Upper lobe of left lung (tissue), 6 donors: Measurements from ENCODE around the gene C15orf39. TPM values are rescaled to one million over a fixed set of nuclear protein-coding genes. Genes with fewer than 3 reads are reported as not detected.

ENCODE experiments used
- ATAC-seq, 2 donors: fragments of 200-7000 bp; cut with Tn5 transposase; one replicate each; pipeline ENCODE4 v1.9.1; 2022; ENCODE audit warnings: mild to moderate bottlenecking in 2 of 2, moderate library complexity in 2 of 2; ENCODE audit not compliant: low FRiP score in 2 of 2
- DNase-seq, 2 donors: peaks; one replicate each; pipeline ENCODE4 v3.0.0-alpha.2; 2019 to 2020
- H3K27ac ChIP-seq, 4 donors: fragments of 200-600 bp; sonication (generic); one replicate each; pipeline ENCODE4 v1.5.1; 2016 to 2019
- H3K27me3 ChIP-seq, 4 donors: fragments of 200-600 bp; sonication (generic); one replicate each; pipeline ENCODE4 v1.5.1; 2017 to 2019
- H3K36me3 ChIP-seq, 4 donors: fragments of 200-600 bp; sonication (generic); one replicate each; pipeline ENCODE4 v1.5.1; 2016 to 2019
- H3K4me1 ChIP-seq, 4 donors: fragments of 200-600 bp; sonication (generic); one replicate each; pipeline ENCODE4 v1.5.1; 2018 to 2019
- H3K4me3 ChIP-seq, 4 donors: fragments of 200-600 bp; sonication (generic); one replicate each; pipeline ENCODE4 v1.5.1; 2017 to 2019; ENCODE audit warnings: mild to moderate bottlenecking in 2 of 4, moderate library complexity in 1 of 4
- H3K9me3 ChIP-seq, 4 donors: fragments of 200-600 bp; sonication (generic); one replicate each; pipeline ENCODE4 v1.5.1; 2018 to 2019
- EP300 ChIP-seq, 4 donors: sonication (generic); formaldehyde crosslinking; IDR thresholded peaks; one replicate each; pipeline ENCODE4 v1.5.1; 2017; ENCODE audit warnings: antibody characterized with exemption in 4 of 4, control low read depth in 2 of 4
- POLR2A ChIP-seq, 4 donors: fragments of 450-650 bp; IDR thresholded peaks; one replicate each; pipeline ENCODE4 v1.5.1; 2016 to 2017; ENCODE audit warnings: antibody characterized with exemption in 4 of 4, mild to moderate bottlenecking in 2 of 4
- POLR2AphosphoS5 ChIP-seq, 2 donors: sonication (generic); formaldehyde crosslinking; IDR thresholded peaks; one replicate each; pipeline ENCODE4 v1.5.1; 2017; ENCODE audit warnings: antibody characterized with exemption in 2 of 2
- WGBS, 2 donors: methylation state at CpG; one replicate each; pipeline ENCODE4 v1.1.5; 2017 to 2018; 5-methylcytosine and 5-hydroxymethylcytosine counted together
- total RNA-seq, 6 donors: library from RNA; depleted of rRNA in 4 of 6; stranded (reverse); fragments of >200 nt in 4 of 6; gene quantifications; one replicate each; pipeline versions ENCODE4 v1.1.0 to v1.2.1, GENCODE V29; 2016 to 2021
- TF ChIP-seq, protein P1 (sequence below), 6 experiments: fragments of 450-650 bp in 4 of 6; fragments of 200-600 bp in 2 of 6; sonication (generic) in 2 of 6; IDR thresholded peaks; one replicate each; pipeline ENCODE4 v1.5.1; 2016 to 2019; ENCODE audit warnings: antibody characterized with exemption in 6 of 6
- donor health status: DM: no; HTN: no; CAD: no; lungs with moderate emphysema.
- donor health status: DM: no; HTN: yes; CAD: no; lungs with severe emphysema.

C15orf39 gene
- total RNA-seq, 6 donors from 2014 or later = 25.4 to 44.6 (median 37.5) TPM

DNA sequence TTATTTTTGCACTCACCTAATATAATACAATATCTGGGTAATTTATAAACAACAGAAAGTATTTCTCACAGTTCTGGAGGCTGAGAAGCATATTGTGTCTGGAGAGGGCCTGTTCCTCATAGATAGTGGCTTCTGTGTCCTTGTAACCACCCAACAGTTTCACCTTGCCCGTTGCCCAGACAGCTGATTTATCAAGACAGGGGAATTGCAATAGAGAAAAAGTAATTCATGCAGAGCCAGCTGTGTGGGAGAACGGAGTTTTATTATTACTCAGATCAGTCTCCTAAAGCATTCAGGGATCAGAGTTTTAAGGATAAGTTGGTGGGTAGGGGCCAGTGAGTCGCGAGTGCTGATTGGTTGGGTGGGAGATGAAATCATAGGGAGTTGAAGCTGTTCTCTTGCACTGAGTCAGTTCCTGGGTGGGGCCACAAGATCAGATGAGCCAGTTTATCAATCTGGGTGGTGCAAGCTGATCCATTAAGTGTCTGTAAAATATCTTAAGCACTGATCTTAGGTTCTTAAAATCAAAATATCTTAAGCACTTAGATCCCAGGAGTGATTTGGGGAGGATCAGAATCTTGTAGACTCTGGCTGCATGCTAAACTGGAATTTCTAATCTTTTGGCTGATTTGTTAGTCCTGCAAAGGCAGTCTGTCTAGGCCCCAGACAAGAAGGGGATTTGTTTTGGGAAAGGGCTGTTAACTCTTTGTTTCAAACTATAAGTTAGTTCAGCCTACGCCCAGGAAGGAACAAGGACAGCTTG, 33.9 kb upstream of the C15orf39 start:
- ATAC-seq (peak in 1 of 2 donors; percentile 82), DNase-seq (no peak)
- Histone ChIP-seq H3K36me3 (no peaks in the 10 kb centered on the region), H3K9me3 (no peaks in the 10 kb centered on the region), H3K27ac (no peak overlapping the region), H3K4me1 (peaks cover 13 to 22% (median 17%) of the 10 kb centered on the region in 4 donors), H3K27me3 (no peaks in the 10 kb centered on the region), H3K4me3 (no peak overlapping the region)
- no peak for TF ChIP-seq EP300 (IDR thresholded peaks at IDR 0.05)
- TF ChIP-seq POLR2AphosphoS5 (IDR thresholded peaks at IDR 0.05) = no peak
- TF ChIP-seq, protein P1, sequence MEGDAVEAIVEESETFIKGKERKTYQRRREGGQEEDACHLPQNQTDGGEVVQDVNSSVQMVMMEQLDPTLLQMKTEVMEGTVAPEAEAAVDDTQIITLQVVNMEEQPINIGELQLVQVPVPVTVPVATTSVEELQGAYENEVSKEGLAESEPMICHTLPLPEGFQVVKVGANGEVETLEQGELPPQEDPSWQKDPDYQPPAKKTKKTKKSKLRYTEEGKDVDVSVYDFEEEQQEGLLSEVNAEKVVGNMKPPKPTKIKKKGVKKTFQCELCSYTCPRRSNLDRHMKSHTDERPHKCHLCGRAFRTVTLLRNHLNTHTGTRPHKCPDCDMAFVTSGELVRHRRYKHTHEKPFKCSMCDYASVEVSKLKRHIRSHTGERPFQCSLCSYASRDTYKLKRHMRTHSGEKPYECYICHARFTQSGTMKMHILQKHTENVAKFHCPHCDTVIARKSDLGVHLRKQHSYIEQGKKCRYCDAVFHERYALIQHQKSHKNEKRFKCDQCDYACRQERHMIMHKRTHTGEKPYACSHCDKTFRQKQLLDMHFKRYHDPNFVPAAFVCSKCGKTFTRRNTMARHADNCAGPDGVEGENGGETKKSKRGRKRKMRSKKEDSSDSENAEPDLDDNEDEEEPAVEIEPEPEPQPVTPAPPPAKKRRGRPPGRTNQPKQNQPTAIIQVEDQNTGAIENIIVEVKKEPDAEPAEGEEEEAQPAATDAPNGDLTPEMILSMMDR (IDR thresholded peaks at IDR 0.05) = no peak
- TF ChIP-seq POLR2A (IDR thresholded peaks at IDR 0.05) = no peak
- WGBS, 2 donors = 81% methylated on average over 5 of the region's 5 CpGs

DNA sequence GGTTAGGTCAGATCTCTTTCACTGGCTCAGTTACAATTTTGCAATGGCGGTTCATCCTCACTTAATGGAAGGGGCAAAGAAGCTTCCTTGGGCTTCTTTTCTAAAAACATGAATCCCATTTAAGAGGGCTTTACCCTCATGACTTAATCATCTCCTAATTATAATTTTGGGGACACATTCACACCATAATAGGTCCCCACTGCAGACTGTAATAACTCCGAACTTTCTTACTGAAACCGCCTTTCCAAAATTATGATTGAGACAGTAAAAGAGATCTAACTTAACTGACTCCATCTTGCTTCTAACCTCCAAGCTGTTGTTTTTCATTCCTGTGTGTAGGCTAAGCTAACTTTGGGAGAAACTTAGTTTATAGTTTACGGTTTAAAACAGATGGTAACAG, 33.3 kb upstream of the C15orf39 start:
- TF ChIP-seq, protein P1 (IDR thresholded peaks at IDR 0.05) = no peak
- TF ChIP-seq POLR2AphosphoS5 (IDR thresholded peaks at IDR 0.05) (no peak), POLR2A (IDR thresholded peaks at IDR 0.05) (no peak), EP300 (IDR thresholded peaks at IDR 0.05) (no peak)
- H3K27ac ChIP-seq = no peak overlapping the region
- no peaks in the 10 kb centered on the region for H3K27me3 ChIP-seq
- WGBS, 2 donors = 87 to 96% methylated on average over 4 of the region's 4 CpGs
- ATAC-seq = no peak
- DNase-seq = no peak
- no peak overlapping the region for H3K4me3 ChIP-seq
- no peaks in the 10 kb centered on the region for H3K36me3 ChIP-seq
- no peaks in the 10 kb centered on the region for H3K9me3 ChIP-seq
- H3K4me1 ChIP-seq = peaks cover 13 to 22% (median 17%) of the 10 kb centered on the region in 4 donors

DNA sequence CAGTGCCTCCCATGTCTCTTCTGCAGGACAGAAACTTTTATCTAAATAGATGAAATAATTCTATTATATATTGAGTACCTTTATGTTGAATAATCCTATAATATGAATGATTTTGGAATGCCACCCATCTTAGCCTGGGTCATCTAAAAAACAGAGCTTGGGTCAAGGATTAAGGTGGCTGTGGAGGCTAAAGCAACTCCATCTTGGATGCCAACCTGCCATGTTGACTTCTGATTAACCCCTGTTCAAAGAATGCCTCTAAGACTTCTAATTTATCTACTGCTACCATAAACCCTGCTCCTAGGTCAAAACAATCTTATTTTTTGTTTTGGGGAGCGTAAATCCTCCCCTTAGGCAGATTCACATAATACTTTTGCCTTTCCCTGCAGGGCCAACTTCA, 31.5 kb upstream of the C15orf39 start:
- Histone ChIP-seq H3K36me3 (no peaks in the 10 kb centered on the region), H3K27ac (no peak overlapping the region), H3K27me3 (no peaks in the 10 kb centered on the region), H3K4me1 (peaks cover 14 to 24% (median 20%) of the 10 kb centered on the region in 4 donors), H3K4me3 (no peak overlapping the region), H3K9me3 (no peaks in the 10 kb centered on the region)
- no peak for TF ChIP-seq EP300 (IDR thresholded peaks at IDR 0.05)
- no peak for TF ChIP-seq POLR2AphosphoS5 (IDR thresholded peaks at IDR 0.05)
- TF ChIP-seq POLR2A (IDR thresholded peaks at IDR 0.05) = no peak
- TF ChIP-seq, protein P1 (IDR thresholded peaks at IDR 0.05) = no peak
- DNase-seq (no peak), ATAC-seq (no peak)
- WGBS, 2 donors = 96 to 100% methylated on average over 1 of the region's 1 CpG

DNA sequence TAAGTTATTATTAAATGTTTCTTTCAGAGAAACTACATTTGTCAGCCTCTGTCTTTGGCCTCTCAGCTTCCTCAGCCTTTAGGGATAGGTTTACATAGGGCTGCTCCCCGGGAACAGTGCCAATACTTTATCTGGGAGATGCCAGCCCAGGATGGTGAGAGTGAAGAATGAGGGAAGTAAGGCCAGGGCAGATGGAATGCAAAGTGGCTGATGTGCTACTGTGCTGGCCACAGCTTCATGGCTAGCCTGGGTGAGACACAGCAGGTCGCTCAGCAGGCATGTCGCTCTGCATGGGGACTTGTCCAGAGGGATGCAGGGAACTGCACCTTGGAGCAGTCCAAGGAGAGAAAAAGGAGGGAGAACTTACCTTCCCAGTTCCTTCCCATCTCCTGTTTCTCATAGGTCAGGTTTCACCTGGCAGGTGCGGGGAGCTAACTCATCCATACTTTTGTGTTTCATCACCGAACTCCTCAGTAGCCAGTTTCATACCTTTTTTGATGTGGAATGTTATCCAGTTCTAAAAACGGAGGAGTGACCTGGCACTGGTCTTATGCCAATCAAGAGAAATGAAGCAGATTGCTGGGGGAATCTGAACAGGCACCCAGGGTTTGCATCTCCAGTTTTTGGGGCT, 30.9 kb upstream of the C15orf39 start:
- ATAC-seq = no peak
- peak overlapping the region in 3 of 4 donors; percentile 15 to 53 (median 51) for H3K27ac ChIP-seq
- TF ChIP-seq POLR2AphosphoS5 (IDR thresholded peaks at IDR 0.05) (no peak), EP300 (IDR thresholded peaks at IDR 0.05) (no peak), POLR2A (IDR thresholded peaks at IDR 0.05) (no peak)
- TF ChIP-seq, protein P1 (IDR thresholded peaks at IDR 0.05) = no peak
- no peak for DNase-seq
- 82 to 84% methylated on average over 6 of the region's 6 CpGs for WGBS, 2 donors
- no peaks in the 10 kb centered on the region for H3K27me3 ChIP-seq
- H3K4me3 ChIP-seq = no peak overlapping the region
- no peaks in the 10 kb centered on the region for H3K36me3 ChIP-seq
- H3K4me1 ChIP-seq = peaks cover 19 to 29% (median 26%) of the 10 kb centered on the region in 4 donors
- H3K9me3 ChIP-seq = no peaks in the 10 kb centered on the region
